Ishikawa (cell line): ENCODE measurements around the gene ATG7.

Experiments
- CEBPB ChIP-seq: IDR thresholded peaks from 2 replicates; pipeline ENCODE4 v1.6.1; 2012
- CREB1 ChIP-seq: IDR thresholded peaks from 2 replicates; pipeline ENCODE4 v1.6.1; 2012; ENCODE audit warnings: low read depth
- EGR1 ChIP-seq: IDR thresholded peaks from 2 replicates; pipeline ENCODE4 v1.6.1; 2012
- EP300 ChIP-seq: IDR thresholded peaks from 2 replicates; pipeline ENCODE4 v1.6.1; 2012; ENCODE audit warnings: borderline replicate concordance
- FOXM1 ChIP-seq: IDR thresholded peaks from 2 replicates; pipeline ENCODE4 v1.6.1; 2012; ENCODE audit warnings: low read depth, borderline replicate concordance
- MAX ChIP-seq: IDR thresholded peaks from 2 replicates; pipeline ENCODE4 v1.6.1; 2012
- NFIC ChIP-seq: IDR thresholded peaks from 2 replicates; pipeline ENCODE4 v1.6.1; 2012
- RAD21 ChIP-seq: IDR thresholded peaks from 2 replicates; pipeline ENCODE4 v1.6.1; 2012; ENCODE audit warnings: low read depth
- REST ChIP-seq: IDR thresholded peaks from 2 replicates; pipeline ENCODE4 v1.6.1; 2012; ENCODE audit warnings: low read depth, mild to moderate bottlenecking
- TAF1 ChIP-seq: IDR thresholded peaks from 2 replicates; pipeline ENCODE4 v1.6.1; 2012; ENCODE audit warnings: low read depth, mild to moderate bottlenecking
- TCF12 ChIP-seq: IDR thresholded peaks from 2 replicates; pipeline ENCODE4 v1.6.1; 2012; ENCODE audit warnings: low read depth
- TEAD4 ChIP-seq: IDR thresholded peaks from 2 replicates; pipeline ENCODE4 v1.6.1; 2012
- USF1 ChIP-seq: IDR thresholded peaks from 2 replicates; pipeline ENCODE4 v1.6.1; 2012
- YY1 ChIP-seq: IDR thresholded peaks from 2 replicates; pipeline ENCODE4 v1.6.1; 2012; ENCODE audit warnings: low read depth
- ZBTB7A ChIP-seq: IDR thresholded peaks from 2 replicates; pipeline ENCODE4 v1.6.1; 2012; ENCODE audit warnings: low read depth

Gene ATG7

GRCh38 chr3:11583235-11583634 is 311.0 kb downstream of the ATG7 start:
- no peak for TF ChIP-seq FOXM1
- TF ChIP-seq CREB1, result no peak
- no peak for TF ChIP-seq YY1
- no peak for TF ChIP-seq TAF1
- no peak for TF ChIP-seq USF1
- no peak for TF ChIP-seq CEBPB
- TF ChIP-seq MAX, result no peak
- no peak for TF ChIP-seq EP300
- TF ChIP-seq TEAD4, result no peak
- TF ChIP-seq NFIC, result no peak
- TF ChIP-seq EGR1, result no peak
- TF ChIP-seq REST, result no peak
- TF ChIP-seq RAD21, result no peak
- no peak for TF ChIP-seq TCF12
- no peak for TF ChIP-seq ZBTB7A

- TF ChIP-seq TAF1, result no peak
- no peak for TF ChIP-seq YY1
- no peak for TF ChIP-seq CREB1
- no peak for TF ChIP-seq CEBPB
- no peak for TF ChIP-seq RAD21
- TF ChIP-seq MAX, result no peak
- TF ChIP-seq TCF12, result no peak
- no peak for TF ChIP-seq ZBTB7A
- TF ChIP-seq REST, result no peak
- no peak for TF ChIP-seq NFIC
- TF ChIP-seq USF1, result no peak
- no peak for TF ChIP-seq FOXM1
- TF ChIP-seq EP300, result no peak
Measured at GRCh38 chr3:11583638-11584046, 311.4 kb downstream of the ATG7 start.

- TF ChIP-seq NFIC (no peak), EP300 (no peak), ZBTB7A (no peak), EGR1 (no peak), CEBPB (no peak), REST (no peak), YY1 (no peak), FOXM1 (no peak), TEAD4 (no peak), TCF12 (no peak), USF1 (no peak), TAF1 (no peak), MAX (no peak), CREB1 (no peak), RAD21 (no peak)
Measured at GRCh38 chr3:11584570-11584969, 312.4 kb downstream of the ATG7 start.

GRCh38 chr3:11587766-11588165 is 315.6 kb downstream of the ATG7 start:
- no peak for TF ChIP-seq NFIC
- no peak for TF ChIP-seq FOXM1
- no peak for TF ChIP-seq CEBPB
- TF ChIP-seq TAF1, result no peak
- TF ChIP-seq ZBTB7A, result no peak
